H1 (cell line): ENCODE data around the gene KIF5C. TPM values are rescaled to one million over a fixed set of nuclear protein-coding genes. Genes with fewer than 3 reads are reported as not detected.

ENCODE experiments used
- ATF2 ChIP-seq: IDR thresholded peaks from 2 replicates; pipeline ENCODE4 v1.6.1; 2012; ENCODE audit warnings: low read length, inconsistent platforms
- BACH1 ChIP-seq: IDR thresholded peaks from 2 replicates; pipeline ENCODE4 v1.6.1; 2012; ENCODE audit warnings: low read length, improper control_type of control experiment
- polyA plus RNA-seq, 7 experiments: library from polyadenylated mRNA; depleted of rRNA in 3 of 7; stranded (reverse) in 5 of 7; unstranded in 2 of 7; fragments of >200 nt in 5 of 7; fragments of 200-250 nt in 2 of 7; gene quantifications; 1 replicate in 5 of 7; 2 replicates in 1 of 7; 4 replicates in 1 of 7; pipeline versions ENCODE4 v1.2.1 to v1.2.3, GENCODE V29; 2011 to 2013; ENCODE audit warnings: missing spikeins in 2 of 7, mixed read lengths in 2 of 7
- total RNA-seq: library from RNA; stranded (reverse); fragmentation: NEBNext Ultra II Directional; extraction: Animal tissue kit (Norgen Biotek cat#: 25700); gene quantifications from 2 replicates; pipeline ENCODE4 v1.2.1, GENCODE V29; 2021

The KIF5C gene
- total and polyA plus RNA-seq, 2 of the 8 experiments (the other 6 are each of a cell fraction or from before 2014, with no cell fraction given), result 16.3 to 66.4 TPM

GRCh38 chr2:148990968-148991367, 115.9 kb downstream of the KIF5C start (continued):
- no peak for TF ChIP-seq ATF2
- no peak for TF ChIP-seq BACH1
